Retinal pigment epithelial cell (primary cell): ENCODE measurements around the gene NFRKB.
"Not testable (repeated sequence)": the region's sequence is repeated elsewhere in the genome, so short reads cannot be mapped to it uniquely, and the experiment has no call there.

Experiments used
- DNase-seq: peaks from one replicate; pipeline ENCODE4 v3.0.0-alpha.2; 2010; ENCODE audit warnings: low read depth
- H3K4me3 ChIP-seq: 2 replicates; pipeline ENCODE4 v1.5.1; 2011; ENCODE audit warnings: mild to moderate bottlenecking, low read length, control low read depth, moderate library complexity
- TF ChIP-seq, protein P1 (sequence below): conservative IDR thresholded peaks from 2 replicates; pipeline ENCODE4 v1.5.1; 2011; ENCODE audit warnings: low read depth, low read length, control low read depth, inconsistent platforms

NFRKB gene

DNA sequence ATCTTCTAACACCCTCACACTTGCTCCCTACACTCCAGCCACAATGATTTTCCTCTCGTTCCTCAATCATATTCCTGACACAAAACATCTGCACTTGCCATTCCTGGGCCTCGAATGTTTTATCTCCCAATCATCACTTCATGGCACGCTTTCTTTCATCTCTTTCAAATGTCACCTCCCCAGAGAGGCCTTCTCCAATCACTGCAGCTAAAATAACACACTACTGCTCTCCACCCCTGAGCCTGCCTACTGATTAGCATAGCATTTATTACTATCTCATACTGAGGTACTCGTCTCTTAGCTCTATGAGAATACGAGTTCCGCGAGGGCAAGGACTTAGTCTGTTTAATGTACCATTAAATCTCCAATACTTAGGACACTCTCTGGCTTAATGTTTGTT lies 23.5 kb downstream of the NFRKB start:
- TF ChIP-seq, protein P1, sequence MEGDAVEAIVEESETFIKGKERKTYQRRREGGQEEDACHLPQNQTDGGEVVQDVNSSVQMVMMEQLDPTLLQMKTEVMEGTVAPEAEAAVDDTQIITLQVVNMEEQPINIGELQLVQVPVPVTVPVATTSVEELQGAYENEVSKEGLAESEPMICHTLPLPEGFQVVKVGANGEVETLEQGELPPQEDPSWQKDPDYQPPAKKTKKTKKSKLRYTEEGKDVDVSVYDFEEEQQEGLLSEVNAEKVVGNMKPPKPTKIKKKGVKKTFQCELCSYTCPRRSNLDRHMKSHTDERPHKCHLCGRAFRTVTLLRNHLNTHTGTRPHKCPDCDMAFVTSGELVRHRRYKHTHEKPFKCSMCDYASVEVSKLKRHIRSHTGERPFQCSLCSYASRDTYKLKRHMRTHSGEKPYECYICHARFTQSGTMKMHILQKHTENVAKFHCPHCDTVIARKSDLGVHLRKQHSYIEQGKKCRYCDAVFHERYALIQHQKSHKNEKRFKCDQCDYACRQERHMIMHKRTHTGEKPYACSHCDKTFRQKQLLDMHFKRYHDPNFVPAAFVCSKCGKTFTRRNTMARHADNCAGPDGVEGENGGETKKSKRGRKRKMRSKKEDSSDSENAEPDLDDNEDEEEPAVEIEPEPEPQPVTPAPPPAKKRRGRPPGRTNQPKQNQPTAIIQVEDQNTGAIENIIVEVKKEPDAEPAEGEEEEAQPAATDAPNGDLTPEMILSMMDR: no peak
- no peak for DNase-seq
- no peak overlapping the region for H3K4me3 ChIP-seq

DNA sequence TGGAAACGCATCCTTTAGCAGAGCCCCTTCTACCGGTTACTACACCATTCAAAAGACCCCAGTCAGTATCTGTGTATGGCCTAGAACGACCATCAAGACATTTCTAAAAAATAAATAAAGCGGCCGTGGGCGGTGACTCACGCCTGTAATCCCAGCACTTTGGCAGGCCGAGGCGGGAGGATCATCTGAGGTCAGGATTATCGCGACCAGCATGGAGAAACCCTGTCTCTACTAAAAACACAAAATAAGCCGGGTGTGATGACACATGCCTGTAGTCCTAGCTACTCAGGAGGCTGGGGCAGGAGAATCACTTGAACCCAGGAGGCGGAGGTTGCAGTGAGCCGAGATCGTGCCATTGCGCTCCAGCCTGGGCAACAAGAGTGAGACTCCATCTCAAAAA lies 26.8 kb downstream of the NFRKB start:
- DNase-seq, H3K4me3 ChIP-seq: not testable (repeated sequence)

DNA sequence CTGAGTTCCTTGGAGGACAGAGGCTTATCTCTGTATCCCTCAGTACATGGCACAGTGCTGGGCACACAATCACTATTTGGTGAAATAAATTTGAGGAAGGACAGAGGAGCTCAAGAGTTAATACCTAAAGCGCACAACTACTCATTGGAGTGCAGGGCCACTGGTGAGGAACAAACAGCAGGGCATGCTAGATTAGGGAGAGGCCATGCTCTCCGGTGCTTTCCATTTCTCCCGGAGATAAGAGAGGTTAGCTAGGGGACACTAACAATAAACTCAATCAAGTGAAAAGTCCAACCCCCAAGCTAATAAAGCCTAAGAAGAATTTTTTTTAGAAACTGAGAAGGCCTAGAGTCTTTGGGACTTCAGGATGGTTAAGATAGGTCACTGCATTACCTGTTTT lies 29.1 kb downstream of the NFRKB start:
- DNase-seq: no peak
- TF ChIP-seq, protein P1: no peak
- H3K4me3 ChIP-seq: no peak overlapping the region

DNA sequence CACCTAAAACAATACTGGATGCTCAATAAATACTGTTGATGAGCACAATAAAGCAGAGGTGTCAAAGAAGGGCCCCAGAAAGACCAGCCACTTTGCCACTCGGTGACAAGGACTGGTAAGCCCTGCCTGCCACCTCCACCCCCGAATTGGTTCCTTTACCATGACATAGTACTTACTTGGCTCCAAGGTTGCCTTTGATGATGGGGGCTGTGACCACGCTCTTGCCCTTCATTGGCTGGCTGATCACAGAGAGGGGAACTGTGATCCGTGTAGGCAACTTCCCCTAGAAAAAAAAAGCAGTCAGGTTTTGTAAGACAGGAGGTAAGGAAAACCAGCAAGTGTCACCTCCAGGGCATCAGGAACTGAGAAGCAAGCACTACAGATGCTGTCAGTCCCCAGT lies 29.7 kb downstream of the NFRKB start:
- H3K4me3 ChIP-seq: no peak overlapping the region
- no peak for DNase-seq
- TF ChIP-seq, protein P1: no peak

DNA sequence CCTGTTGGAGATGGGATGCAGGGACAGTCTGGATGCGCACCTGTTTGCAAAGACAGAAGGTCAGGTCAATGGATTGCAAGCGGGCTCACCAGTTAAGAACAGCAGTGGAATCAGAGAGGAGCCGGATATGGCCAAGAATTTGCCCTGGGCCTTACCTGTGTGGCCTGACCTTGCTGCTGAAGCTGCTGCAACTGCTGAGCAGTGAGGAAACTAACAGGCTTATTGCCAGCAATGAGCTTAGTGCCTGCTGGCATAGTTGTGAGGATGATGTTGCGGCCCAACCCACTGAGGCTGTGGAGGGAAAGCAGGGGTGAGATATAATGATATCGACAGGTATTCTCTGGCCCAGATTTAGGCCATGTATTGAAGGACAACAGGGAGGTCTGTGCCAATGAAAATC lies 30.6 kb downstream of the NFRKB start:
- TF ChIP-seq, protein P1: no peak
- no peak overlapping the region for H3K4me3 ChIP-seq

DNA sequence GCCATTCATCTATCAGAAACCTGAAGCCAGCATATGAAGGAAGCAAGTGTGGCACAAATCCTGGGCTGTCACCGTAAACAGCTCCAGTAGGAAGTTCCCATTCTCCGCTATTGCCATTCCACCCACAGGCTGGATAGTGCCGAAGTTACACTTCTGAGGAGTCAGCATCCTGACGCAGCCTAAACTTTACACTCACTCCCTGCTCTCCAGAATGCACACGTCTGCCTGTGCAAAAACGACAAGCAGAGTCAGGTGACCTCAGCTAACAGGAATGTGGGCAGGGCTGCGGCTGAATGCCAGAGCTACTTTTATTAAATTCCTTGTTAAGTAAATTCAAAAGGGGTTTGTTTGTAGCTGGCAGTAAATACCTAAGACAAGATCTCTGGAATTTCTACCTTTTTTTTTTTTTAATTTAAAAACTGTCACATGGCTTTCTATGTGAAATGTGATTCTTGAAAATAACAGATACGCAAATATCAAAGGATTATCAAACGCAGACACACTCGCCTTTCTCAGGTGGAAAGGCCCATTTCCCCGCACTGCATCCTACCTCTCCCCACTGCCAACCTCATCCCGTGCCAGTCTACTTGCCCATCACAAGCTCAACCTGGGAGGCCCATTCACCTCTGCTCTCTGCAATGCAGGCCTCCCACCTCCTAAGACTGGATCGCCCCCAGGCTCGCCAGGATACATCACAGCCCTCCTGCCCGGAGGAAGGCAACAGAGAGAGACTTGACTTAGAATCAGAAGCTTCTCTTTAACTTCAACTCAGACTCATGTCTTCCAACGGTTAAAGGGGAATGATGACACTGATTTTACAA lies 33.5 kb downstream of the NFRKB start:
- H3K4me3 ChIP-seq: peak overlapping the region; percentile 38
- TF ChIP-seq, protein P1: no peak
- peak; percentile 98 for DNase-seq

More for the DNA sequence above, 30.6 kb downstream of the NFRKB start:
- no peak for DNase-seq

DNA sequence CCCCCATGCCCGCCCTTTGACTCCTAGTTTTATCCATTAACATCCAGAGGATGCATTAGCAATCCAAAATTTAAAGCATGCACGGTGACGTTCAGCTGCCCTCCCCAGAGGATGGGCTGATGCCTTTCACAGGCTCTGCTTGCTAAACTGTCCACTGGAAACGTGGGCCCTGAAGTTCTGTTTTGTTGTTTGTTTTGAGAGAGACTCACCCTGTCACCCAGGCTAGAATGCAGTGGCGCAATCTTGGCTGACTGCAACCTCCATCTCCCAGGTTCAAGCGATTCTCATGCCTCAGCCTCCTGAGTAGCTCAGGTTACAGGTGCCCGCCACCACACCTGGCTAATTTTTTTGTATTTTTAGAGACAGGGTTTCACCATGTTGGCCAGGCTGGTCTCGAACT lies 39.3 kb downstream of the NFRKB start:
- TF ChIP-seq, protein P1: no peak
- no peak for DNase-seq
- no peak overlapping the region for H3K4me3 ChIP-seq
